ENCODE measurements around the gene LCE1E. TPM values are rescaled to one million over a fixed set of nuclear protein-coding genes. Genes with fewer than 3 reads are reported as not detected.

LCE1E gene, protein sequence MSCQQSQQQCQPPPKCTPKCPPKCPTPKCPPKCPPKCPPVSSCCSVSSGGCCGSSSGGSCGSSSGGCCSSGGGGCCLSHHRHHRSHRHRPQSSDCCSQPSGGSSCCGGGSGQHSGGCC
- not detected for total RNA-seq

DNA sequence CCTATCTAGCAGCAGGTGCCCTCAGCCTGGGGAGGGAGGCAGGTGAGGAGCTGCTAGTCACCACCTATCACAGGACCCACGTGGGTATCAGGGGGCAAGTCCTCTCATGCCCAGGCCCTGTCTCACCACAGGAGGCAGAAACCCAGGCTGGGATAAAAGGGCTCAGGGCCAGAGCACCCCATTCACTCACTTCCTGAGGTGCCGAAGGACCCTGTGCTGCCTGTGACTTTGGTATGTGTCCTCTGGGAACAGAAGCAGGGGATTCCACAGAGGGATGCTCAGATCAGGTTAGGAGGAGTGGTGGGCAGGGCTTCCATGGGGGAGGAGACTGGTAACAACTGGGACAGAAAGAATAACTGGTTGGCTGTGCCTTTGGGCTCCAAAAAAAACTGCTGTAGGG lies at the start of gene LCE1E:
Gene LCE1E, plus strand, starts transcription at position 181 of the 400 bp plus-strand sequence. CDS start 1,043 bp downstream, outside the sequence.
- H3K4me3 ChIP-seq = no peak within 1 kb of the TSS
- H3K27me3 ChIP-seq = no peaks in the 10 kb centered on the region
- no peak within 1 kb of the TSS for H3K27ac ChIP-seq
- DNase-seq (ENCODE audit: low spot score in 2 of 2) = no peak
- TF ChIP-seq POLR2A (IDR thresholded peaks at IDR 0.05) (no peak), EP300 (IDR thresholded peaks at IDR 0.05) (no peak)
- TF ChIP-seq, protein P1, sequence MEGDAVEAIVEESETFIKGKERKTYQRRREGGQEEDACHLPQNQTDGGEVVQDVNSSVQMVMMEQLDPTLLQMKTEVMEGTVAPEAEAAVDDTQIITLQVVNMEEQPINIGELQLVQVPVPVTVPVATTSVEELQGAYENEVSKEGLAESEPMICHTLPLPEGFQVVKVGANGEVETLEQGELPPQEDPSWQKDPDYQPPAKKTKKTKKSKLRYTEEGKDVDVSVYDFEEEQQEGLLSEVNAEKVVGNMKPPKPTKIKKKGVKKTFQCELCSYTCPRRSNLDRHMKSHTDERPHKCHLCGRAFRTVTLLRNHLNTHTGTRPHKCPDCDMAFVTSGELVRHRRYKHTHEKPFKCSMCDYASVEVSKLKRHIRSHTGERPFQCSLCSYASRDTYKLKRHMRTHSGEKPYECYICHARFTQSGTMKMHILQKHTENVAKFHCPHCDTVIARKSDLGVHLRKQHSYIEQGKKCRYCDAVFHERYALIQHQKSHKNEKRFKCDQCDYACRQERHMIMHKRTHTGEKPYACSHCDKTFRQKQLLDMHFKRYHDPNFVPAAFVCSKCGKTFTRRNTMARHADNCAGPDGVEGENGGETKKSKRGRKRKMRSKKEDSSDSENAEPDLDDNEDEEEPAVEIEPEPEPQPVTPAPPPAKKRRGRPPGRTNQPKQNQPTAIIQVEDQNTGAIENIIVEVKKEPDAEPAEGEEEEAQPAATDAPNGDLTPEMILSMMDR (IDR thresholded peaks at IDR 0.05) = no peak
- H3K36me3 ChIP-seq = no peaks in the 10 kb centered on the region
- no peaks in the 10 kb centered on the region for H3K4me1 ChIP-seq
- 39 to 48% methylated on average over 2 of the region's 2 CpGs for WGBS, 2 donors
- H3K9me3 ChIP-seq = no peaks in the 10 kb centered on the region

DNA sequence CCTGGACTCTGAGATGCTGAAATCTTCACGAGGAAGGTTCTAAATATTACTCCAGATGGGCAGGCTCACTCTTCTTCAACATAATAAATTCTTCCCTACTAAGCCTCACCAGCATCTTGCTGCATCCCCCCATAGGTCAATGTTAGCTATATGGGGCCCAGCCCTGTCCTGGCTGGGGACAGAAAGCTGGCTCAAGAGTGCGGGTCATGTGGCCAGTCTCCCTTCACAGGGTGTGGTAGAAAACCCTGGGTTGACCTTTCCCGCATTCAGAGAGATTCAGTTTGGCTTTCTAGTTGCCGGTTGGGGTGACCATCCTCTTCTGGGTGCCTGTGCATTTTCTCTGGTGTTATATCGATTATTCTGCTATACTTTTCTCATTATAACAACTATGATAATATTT lies 48.1 kb upstream of the LCE1E start:
- Histone ChIP-seq H3K4me1 (no peaks in the 10 kb centered on the region), H3K36me3 (no peaks in the 10 kb centered on the region), H3K4me3 (no peak overlapping the region), H3K27me3 (no peaks in the 10 kb centered on the region), H3K9me3 (no peaks in the 10 kb centered on the region), H3K27ac (no peak overlapping the region)
- 74 to 82% methylated on average over 5 of the region's 5 CpGs for WGBS, 2 donors
- DNase-seq (ENCODE audit: low spot score in 2 of 2) = no peak
- TF ChIP-seq EP300 (IDR thresholded peaks at IDR 0.05) = no peak
- no peak for TF ChIP-seq POLR2A (IDR thresholded peaks at IDR 0.05)
- TF ChIP-seq, protein P1 (IDR thresholded peaks at IDR 0.05) = no peak

DNA sequence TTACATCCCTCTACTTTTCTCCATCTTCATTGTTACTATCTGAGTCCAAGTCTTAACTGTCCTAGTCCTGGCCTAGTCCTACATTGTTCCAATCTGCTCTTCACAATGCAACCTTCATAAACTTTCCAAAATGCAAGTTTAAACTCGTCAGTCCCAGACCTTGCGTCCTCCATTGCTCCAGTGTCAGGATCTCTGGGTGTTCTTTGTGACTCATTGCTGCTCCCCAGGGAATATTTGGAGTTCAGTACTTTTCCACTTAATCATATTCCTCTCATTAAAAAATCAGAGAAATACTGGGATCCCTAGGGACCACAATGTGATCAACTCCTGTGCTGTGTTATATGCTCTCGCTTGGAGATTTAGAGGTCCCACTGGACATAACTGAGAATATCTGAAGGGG lies 46.2 kb upstream of the LCE1E start:
- Histone ChIP-seq H3K27me3 (no peaks in the 10 kb centered on the region), H3K9me3 (no peaks in the 10 kb centered on the region), H3K4me3 (no peak overlapping the region), H3K4me1 (no peaks in the 10 kb centered on the region), H3K36me3 (no peaks in the 10 kb centered on the region), H3K27ac (no peak overlapping the region)
- DNase-seq (ENCODE audit: low spot score in 2 of 2) = no peak
- 79 to 80% methylated on average over 3 of the region's 3 CpGs for WGBS, 2 donors
- TF ChIP-seq, protein P1 (IDR thresholded peaks at IDR 0.05) = no peak
- TF ChIP-seq POLR2A (IDR thresholded peaks at IDR 0.05) = no peak
- no peak for TF ChIP-seq EP300 (IDR thresholded peaks at IDR 0.05)

DNA sequence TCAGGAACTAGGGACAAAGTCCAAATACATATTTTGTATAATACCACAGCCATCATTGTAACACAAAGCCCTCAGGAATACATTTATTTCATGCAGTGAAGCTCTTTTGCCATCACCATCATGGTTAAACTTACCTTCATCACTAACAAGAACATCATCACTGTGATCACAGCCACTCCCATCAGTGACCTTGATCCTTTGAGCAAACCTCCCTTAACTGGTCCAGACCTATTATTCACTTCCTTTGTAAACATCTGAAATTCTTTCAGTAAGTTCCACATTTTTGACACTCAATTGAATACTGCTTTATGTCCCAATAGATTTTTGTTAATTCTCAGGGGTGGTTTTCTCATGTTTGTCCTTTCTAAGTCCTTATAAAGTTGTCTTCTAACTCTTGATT lies 44.4 kb upstream of the LCE1E start:
- no peak overlapping the region for H3K27ac ChIP-seq
- no peak for DNase-seq (ENCODE audit: low spot score in 2 of 2)
- no peak overlapping the region for H3K4me3 ChIP-seq
- H3K36me3 ChIP-seq = no peaks in the 10 kb centered on the region
- no peaks in the 10 kb centered on the region for H3K9me3 ChIP-seq
- H3K27me3 ChIP-seq = no peaks in the 10 kb centered on the region
- TF ChIP-seq EP300 (IDR thresholded peaks at IDR 0.05) = no peak
- TF ChIP-seq, protein P1 (IDR thresholded peaks at IDR 0.05) = no peak
- H3K4me1 ChIP-seq = no peaks in the 10 kb centered on the region

DNA sequence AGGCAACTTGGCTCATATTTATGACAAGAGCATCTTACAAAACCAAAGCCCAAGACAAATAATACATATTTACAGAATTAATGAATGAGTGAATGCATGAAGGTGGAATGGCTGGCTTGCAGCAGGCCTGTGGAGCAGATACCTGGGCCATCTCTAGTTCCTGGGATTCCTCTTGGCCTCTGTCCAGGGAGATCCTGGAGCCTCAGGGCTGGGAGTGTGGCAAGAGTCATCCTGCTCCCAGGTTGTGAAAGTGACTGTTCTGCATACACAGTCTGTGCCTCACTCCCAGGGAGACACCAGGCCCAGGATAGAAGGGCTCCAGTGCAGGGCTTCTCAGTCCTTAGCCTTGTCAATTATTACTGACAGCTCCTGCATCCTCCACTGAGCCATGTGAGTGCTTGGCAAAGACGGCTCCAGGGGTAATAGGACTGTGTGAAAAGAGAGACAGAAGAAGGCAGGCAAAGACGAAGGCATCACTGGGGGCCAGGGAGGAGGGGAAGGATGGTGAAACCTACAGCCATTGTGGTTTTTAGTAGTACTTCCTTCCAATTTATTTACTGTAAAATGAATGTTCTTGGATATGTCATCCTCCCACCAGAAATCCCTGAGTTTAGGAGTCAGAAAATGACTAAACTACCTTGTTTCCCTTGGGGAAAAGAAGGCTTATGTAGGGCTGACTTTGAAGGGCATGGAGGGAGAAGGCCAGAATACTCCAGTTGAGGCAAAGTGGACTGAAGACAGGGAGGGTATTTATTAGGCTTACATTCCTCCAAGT lies 42.5 kb upstream of the LCE1E start:
- 62 to 63% methylated on average over 2 of the region's 2 CpGs for WGBS, 2 donors
- Histone ChIP-seq H3K4me3 (no peak overlapping the region), H3K36me3 (no peaks in the 10 kb centered on the region), H3K9me3 (no peaks in the 10 kb centered on the region), H3K27me3 (no peaks in the 10 kb centered on the region), H3K4me1 (no peaks in the 10 kb centered on the region), H3K27ac (no peak overlapping the region)
- DNase-seq (ENCODE audit: low spot score in 2 of 2) = no peak
- TF ChIP-seq, protein P1 (IDR thresholded peaks at IDR 0.05) = no peak
- no peak for TF ChIP-seq POLR2A (IDR thresholded peaks at IDR 0.05)
- TF ChIP-seq EP300 (IDR thresholded peaks at IDR 0.05) = no peak

Measured in tibial nerve (tissue), 4 donors.